Gastroesophageal sphincter (tissue), 4 donors: ENCODE data around the gene FSD2. TPM values are rescaled to one million over a fixed set of nuclear protein-coding genes. Genes with fewer than 3 reads are reported as not detected.

Experiments
- ATAC-seq: fragments of 150-250 bp; one replicate; pipeline ENCODE4 v1.9.1; 2016; ENCODE audit warnings: mild to moderate bottlenecking, moderate library complexity
- H3K27ac ChIP-seq, 4 donors: fragments of 200-600 bp; sonication (generic) in 3 of 4; 1 replicate in 3 of 4; 2 replicates in 1 of 4; pipeline ENCODE4 v1.5.1; 2016 to 2019
- H3K27me3 ChIP-seq: fragments of 200-600 bp; sonication (generic); one replicate; pipeline ENCODE4 v1.5.1; 2019
- H3K36me3 ChIP-seq, 2 donors: fragments of 200-600 bp; sonication (generic); one replicate each; pipeline ENCODE4 v1.5.1; 2019; ENCODE audit warnings: control low read depth in 1 of 2
- H3K4me1 ChIP-seq, 3 donors: fragments of 200-600 bp; sonication (generic); 1 replicate in 2 of 3; 2 replicates in 1 of 3; pipeline ENCODE4 v1.5.1; 2016 to 2019; ENCODE audit warnings: control low read depth in 2 of 3
- H3K4me3 ChIP-seq, 2 donors: fragments of 200-600 bp; sonication (generic); one replicate each; pipeline ENCODE4 v1.5.1; 2019; ENCODE audit warnings: mild to moderate bottlenecking in 1 of 2, moderate library complexity in 1 of 2
- H3K9me3 ChIP-seq, 3 donors: fragments of 200-600 bp; sonication (generic); one replicate each; pipeline ENCODE4 v1.5.1; 2017 to 2019; ENCODE audit warnings: control low read depth in 2 of 3
- EP300 ChIP-seq: sonication (generic); formaldehyde crosslinking; IDR thresholded peaks from one replicate; pipeline ENCODE4 v1.6.1; 2017; ENCODE audit warnings: antibody characterized with exemption, mild to moderate bottlenecking
- POLR2A ChIP-seq, 2 donors: fragments of 450-650 bp; IDR thresholded peaks; one replicate each; pipeline ENCODE4 v1.6.1; 2017; ENCODE audit warnings: antibody characterized with exemption in 2 of 2, mild to moderate bottlenecking in 2 of 2, moderate library complexity in 1 of 2
- POLR2AphosphoS5 ChIP-seq: sonication (generic); formaldehyde crosslinking; IDR thresholded peaks from one replicate; pipeline ENCODE4 v1.6.1; 2017; ENCODE audit warnings: antibody characterized with exemption
- WGBS, 2 donors: methylation state at CpG; one replicate each; pipeline ENCODE4 v1.1.5; 2018; ENCODE audit warnings: low coverage in 1 of 2; 5-methylcytosine and 5-hydroxymethylcytosine counted together
- total RNA-seq, 4 donors: library from RNA; depleted of rRNA; stranded (reverse); fragments of >200 nt; gene quantifications; one replicate each; pipeline ENCODE4 v1.1.0, GENCODE V29; 2016
- TF ChIP-seq, protein P1 (sequence below), 4 experiments: fragments of 200-600 bp in 2 of 4; fragments of 450-650 bp in 2 of 4; sonication (generic) in 1 of 4; IDR thresholded peaks; one replicate each; pipeline ENCODE4 v1.5.1; 2017 to 2019; ENCODE audit warnings: antibody characterized with exemption in 4 of 4, mild to moderate bottlenecking in 2 of 4, moderate library complexity in 2 of 4

FSD2 gene
- total RNA-seq, 4 donors from 2014 or later = not detected

- TF ChIP-seq POLR2AphosphoS5 (no peak), POLR2A (IDR thresholded peaks at IDR 0.05) (no peak), EP300 (no peak)
- TF ChIP-seq, protein P1, sequence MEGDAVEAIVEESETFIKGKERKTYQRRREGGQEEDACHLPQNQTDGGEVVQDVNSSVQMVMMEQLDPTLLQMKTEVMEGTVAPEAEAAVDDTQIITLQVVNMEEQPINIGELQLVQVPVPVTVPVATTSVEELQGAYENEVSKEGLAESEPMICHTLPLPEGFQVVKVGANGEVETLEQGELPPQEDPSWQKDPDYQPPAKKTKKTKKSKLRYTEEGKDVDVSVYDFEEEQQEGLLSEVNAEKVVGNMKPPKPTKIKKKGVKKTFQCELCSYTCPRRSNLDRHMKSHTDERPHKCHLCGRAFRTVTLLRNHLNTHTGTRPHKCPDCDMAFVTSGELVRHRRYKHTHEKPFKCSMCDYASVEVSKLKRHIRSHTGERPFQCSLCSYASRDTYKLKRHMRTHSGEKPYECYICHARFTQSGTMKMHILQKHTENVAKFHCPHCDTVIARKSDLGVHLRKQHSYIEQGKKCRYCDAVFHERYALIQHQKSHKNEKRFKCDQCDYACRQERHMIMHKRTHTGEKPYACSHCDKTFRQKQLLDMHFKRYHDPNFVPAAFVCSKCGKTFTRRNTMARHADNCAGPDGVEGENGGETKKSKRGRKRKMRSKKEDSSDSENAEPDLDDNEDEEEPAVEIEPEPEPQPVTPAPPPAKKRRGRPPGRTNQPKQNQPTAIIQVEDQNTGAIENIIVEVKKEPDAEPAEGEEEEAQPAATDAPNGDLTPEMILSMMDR (IDR thresholded peaks at IDR 0.05) = no peak
- Histone ChIP-seq H3K27ac (no peak overlapping the region), H3K36me3 (no peaks in the 10 kb centered on the region), H3K27me3 (no peaks in the 10 kb centered on the region), H3K9me3 (peaks cover 0 to 11% (median 0%) of the 10 kb centered on the region in 3 donors), H3K4me3 (no peak overlapping the region), H3K4me1 (no peaks in the 10 kb centered on the region)
- 75 to 76% methylated on average over 1 of the region's 1 CpG for WGBS, 2 donors
- ATAC-seq = no peak
Measured at GRCh38 chr15:82792068-82792467, 13.8 kb downstream of the FSD2 start.

DNA sequence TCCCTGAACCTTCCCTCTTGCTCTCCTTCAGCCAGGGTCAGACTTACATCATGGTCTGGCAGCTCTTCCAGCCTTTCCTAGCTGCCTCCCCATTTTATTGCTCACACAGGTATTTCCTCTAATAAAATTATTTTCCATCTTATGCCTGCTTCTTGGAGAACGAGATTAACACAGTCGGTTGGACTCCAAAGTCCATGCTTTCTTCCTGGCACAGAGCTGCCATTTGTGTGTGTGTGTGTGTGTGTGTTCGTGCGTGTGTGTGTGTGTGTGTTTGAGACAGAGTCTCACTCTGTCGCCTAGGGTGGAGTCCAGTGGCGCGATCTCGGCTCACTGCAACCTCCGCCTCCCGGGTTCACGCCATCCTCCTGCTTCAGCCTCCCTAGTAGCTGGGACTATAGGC, 15.5 kb downstream of the FSD2 start:
- Histone ChIP-seq H3K4me3 (no peak overlapping the region), H3K4me1 (no peaks in the 10 kb centered on the region), H3K27me3 (no peaks in the 10 kb centered on the region), H3K36me3 (no peaks in the 10 kb centered on the region), H3K9me3 (peaks cover 0 to 11% (median 0%) of the 10 kb centered on the region in 3 donors), H3K27ac (no peak overlapping the region)
- WGBS, 2 donors = 100% methylated on average over 1 of the region's 11 CpGs; no CpG with 5 or more reads in 1 of the 2 donors
- TF ChIP-seq, protein P1 (IDR thresholded peaks at IDR 0.05) = no peak
- TF ChIP-seq POLR2AphosphoS5 (no peak), POLR2A (IDR thresholded peaks at IDR 0.05) (no peak), EP300 (no peak)
- ATAC-seq = no peak

GRCh38 chr15:82789491-82789890, 16.4 kb downstream of the FSD2 start:
- no peak overlapping the region for H3K27ac ChIP-seq
- no peaks in the 10 kb centered on the region for H3K4me1 ChIP-seq
- WGBS, 2 donors = 83% methylated on average over 1 of the region's 1 CpG; no CpG with 5 or more reads in 1 of the 2 donors
- TF ChIP-seq, protein P1 (IDR thresholded peaks at IDR 0.05) = no peak
- TF ChIP-seq POLR2AphosphoS5 (no peak), POLR2A (IDR thresholded peaks at IDR 0.05) (no peak)
- no peak overlapping the region for H3K4me3 ChIP-seq
- H3K36me3 ChIP-seq = no peaks in the 10 kb centered on the region
- ATAC-seq = no peak
- H3K27me3 ChIP-seq = no peaks in the 10 kb centered on the region
- peaks cover 0 to 11% (median 0%) of the 10 kb centered on the region in 3 donors for H3K9me3 ChIP-seq

GRCh38 chr15:82788496-82788895, 17.4 kb downstream of the FSD2 start:
- Histone ChIP-seq H3K9me3 (peaks cover 0 to 3% (median 0%) of the 10 kb centered on the region in 3 donors), H3K27ac (no peak overlapping the region), H3K4me1 (no peaks in the 10 kb centered on the region), H3K4me3 (no peak overlapping the region), H3K27me3 (no peaks in the 10 kb centered on the region), H3K36me3 (no peaks in the 10 kb centered on the region)
- ATAC-seq = no peak
- TF ChIP-seq POLR2A (IDR thresholded peaks at IDR 0.05) (no peak), EP300 (no peak), POLR2AphosphoS5 (no peak)
- TF ChIP-seq, protein P1 (IDR thresholded peaks at IDR 0.05) = no peak
- whole genome bisulfite sequencing, 2 donors = 73% methylated on average over 2 of the region's 2 CpGs; no CpG with 5 or more reads in 1 of the 2 donors

- ATAC-seq = no peak
- H3K4me3 ChIP-seq = no peak overlapping the region
- TF ChIP-seq EP300 (no peak), POLR2AphosphoS5 (no peak), POLR2A (IDR thresholded peaks at IDR 0.05) (no peak)
- TF ChIP-seq, protein P1 (IDR thresholded peaks at IDR 0.05) = no peak
- H3K27ac ChIP-seq = no peak overlapping the region
- no peaks in the 10 kb centered on the region for H3K4me1 ChIP-seq
- no peaks in the 10 kb centered on the region for H3K36me3 ChIP-seq
- H3K27me3 ChIP-seq = no peaks in the 10 kb centered on the region
- no peaks in the 10 kb centered on the region for H3K9me3 ChIP-seq
- 83 to 100% methylated on average over 1 of the region's 4 CpGs for WGBS, 2 donors
Measured at GRCh38 chr15:82781349-82781748, 24.5 kb downstream of the FSD2 start.
